OCI-LY1 (cell line): ENCODE measurements around the gene RPL18.

Source experiments
- H2AFZ ChIP-seq: fragments of 200-600 bp; sonication (generic), shearing (Covaris generic); 2 replicates; pipeline ENCODE4 v1.6.0; 2014; ENCODE audit warnings: antibody characterized with exemption, mild to moderate bottlenecking, low read length
- H3F3A ChIP-seq: fragments of 200-600 bp; sonication (generic), shearing (Covaris generic); 2 replicates; pipeline ENCODE4 v1.6.0; 2014; ENCODE audit warnings: mild to moderate bottlenecking, antibody characterized with exemption, low read length, moderate library complexity; ENCODE audit not compliant: insufficient read depth
- H3K27ac ChIP-seq: fragments of 200-600 bp; sonication (generic); 2 replicates; pipeline ENCODE4 v1.5.1; 2014; ENCODE audit warnings: low read length, mixed run types, mild to moderate bottlenecking, low read depth; ENCODE audit not compliant: poor library complexity, severe bottlenecking
- H3K27me3 ChIP-seq: fragments of 200-600 bp; sonication (generic); 2 replicates; pipeline ENCODE4 v1.6.0; 2014; ENCODE audit warnings: antibody characterized with exemption, mild to moderate bottlenecking, low read length, moderate library complexity; ENCODE audit not compliant: insufficient read depth
- H3K36me3 ChIP-seq: fragments of 200-600 bp; sonication (generic); 2 replicates; pipeline ENCODE4 v1.6.1; 2014; ENCODE audit warnings: mild to moderate bottlenecking, antibody characterized with exemption, low read length, moderate library complexity, mixed read lengths; ENCODE audit not compliant: insufficient read depth
- H3K4me1 ChIP-seq: fragments of 200-600 bp; sonication (generic); 2 replicates; pipeline ENCODE4 v1.5.1; 2014; ENCODE audit warnings: mild to moderate bottlenecking, low read length, moderate library complexity; ENCODE audit not compliant: insufficient read depth, severe bottlenecking
- H3K4me2 ChIP-seq: fragments of 200-600 bp; sonication (generic), shearing (Covaris generic); 2 replicates; pipeline ENCODE4 v1.6.1; 2014; ENCODE audit warnings: low read length
- H3K4me3 ChIP-seq: fragments of 200-600 bp; sonication (generic); 2 replicates; pipeline ENCODE4 v1.5.1; 2014; ENCODE audit warnings: low read length, low read depth, mild to moderate bottlenecking, mixed read lengths; ENCODE audit not compliant: poor library complexity, severe bottlenecking
- H3K79me2 ChIP-seq: fragments of 200-600 bp; shearing (Covaris generic); 2 replicates; pipeline ENCODE4 v1.6.1; 2016; ENCODE audit warnings: mixed run types, low read length, mixed read lengths; ENCODE audit not compliant: insufficient read depth
- H3K9ac ChIP-seq: fragments of 200-600 bp; sonication (generic), shearing (Covaris generic); 2 replicates; pipeline ENCODE4 v1.6.1; 2014; ENCODE audit warnings: mild to moderate bottlenecking, low read length, mixed read lengths
- H3K9me2 ChIP-seq: fragments of 200-600 bp; sonication (generic), shearing (Covaris generic); 2 replicates; pipeline ENCODE4 v1.6.1; 2014; ENCODE audit warnings: low read depth, mild to moderate bottlenecking, low read length, mixed read lengths
- H3K9me3 ChIP-seq: fragments of 200-600 bp; shearing (Covaris generic); 2 replicates; pipeline ENCODE4 v1.6.1; 2014; ENCODE audit warnings: low read length, mixed read lengths
- H4K20me1 ChIP-seq: fragments of 200-600 bp; sonication (generic), shearing (Covaris generic); 2 replicates; pipeline ENCODE4 v1.6.0; 2016; ENCODE audit warnings: mild to moderate bottlenecking, low read length; ENCODE audit not compliant: insufficient read depth
- CTCF ChIP-seq: fragments of 200-600 bp; sonication (generic), shearing (Covaris generic); IDR thresholded peaks from 2 replicates; pipeline ENCODE4 v1.5.1; 2017; ENCODE audit warnings: mild to moderate bottlenecking, antibody characterized with exemption, low read length, moderate library complexity, mixed read lengths
- EZH2 ChIP-seq: fragments of 200-600 bp; sonication (generic), shearing (Covaris generic); IDR thresholded peaks from 2 replicates; pipeline ENCODE4 v1.8.0; 2017; ENCODE audit warnings: borderline replicate concordance, mixed run types, mild to moderate bottlenecking, antibody characterized with exemption, low read length, moderate library complexity, mixed read lengths

RPL18 gene

GRCh38 chr19:48616041-48616436 is 2.9 kb downstream of the RPL18 start:
- no peaks in the 10 kb centered on the region for H3F3A ChIP-seq
- no peaks in the 10 kb centered on the region for H3K9me3 ChIP-seq
- H3K4me1 ChIP-seq, result peaks cover 46% of the 10 kb centered on the region
- H3K36me3 ChIP-seq, result peaks cover 50% of the 10 kb centered on the region
- H3K9ac ChIP-seq, result no peak overlapping the region; the same call in 1 of the 2 replicates
- H3K79me2 ChIP-seq, result peaks cover 20% of the 10 kb centered on the region
- H3K9me2 ChIP-seq, result no peaks in the 10 kb centered on the region
- no peak for TF ChIP-seq CTCF
- TF ChIP-seq EZH2, result no peak
- peak overlapping the region; percentile 92; the same call in 1 of the 2 replicates for H3K4me2 ChIP-seq
- H3K27me3 ChIP-seq, result no peaks in the 10 kb centered on the region
- H3K4me3 ChIP-seq, result peak overlapping the region; percentile 95
- no peaks in the 10 kb centered on the region for H4K20me1 ChIP-seq
- no peak overlapping the region for H3K27ac ChIP-seq
- H2AFZ ChIP-seq, result no peak overlapping the region

GRCh38 chr19:48615231-48616040 is 3.5 kb downstream of the RPL18 start:
- Histone ChIP-seq H4K20me1 (no peaks in the 10 kb centered on the region), H3K9me2 (no peaks in the 10 kb centered on the region), H2AFZ (no peak overlapping the region), H3K9ac (no peak overlapping the region; the same call in 1 of the 2 replicates), H3K36me3 (peaks cover 50% of the 10 kb centered on the region), H3K4me2 (no peak overlapping the region; the same call in 1 of the 2 replicates), H3K79me2 (peaks cover 20% of the 10 kb centered on the region), H3F3A (no peaks in the 10 kb centered on the region), H3K9me3 (no peaks in the 10 kb centered on the region), H3K4me1 (peaks cover 45% of the 10 kb centered on the region), H3K27ac (peak overlapping the region; percentile 22), H3K4me3 (no peak overlapping the region), H3K27me3 (no peaks in the 10 kb centered on the region)
- no peak for TF ChIP-seq CTCF
- no peak for TF ChIP-seq EZH2

GRCh38 chr19:48614436-48615230 is 4.3 kb downstream of the RPL18 start, which contains the start of gene FAM83E:
Gene FAM83E (minus strand): TSS chr19:48615076. CDS start chr19:48613372, 1,704 bp downstream.
- Histone ChIP-seq H3K36me3 (peaks cover 50% of the 10 kb centered on the region), H3F3A (no peaks in the 10 kb centered on the region)

More at GRCh38 chr19:48614436-48615230, 4.3 kb downstream of the RPL18 start, which contains the start of gene FAM83E:
- Histone ChIP-seq H3K27me3 (no peaks in the 10 kb centered on the region), H3K4me2 (no peak within 1 kb of the TSS; the same call in 1 of the 2 replicates), H3K9me3 (no peaks in the 10 kb centered on the region), H3K9ac (no peak within 1 kb of the TSS; the same call in 1 of the 2 replicates), H2AFZ (no peak within 1 kb of the TSS), H3K4me1 (peaks cover 37% of the 10 kb centered on the region), H4K20me1 (no peaks in the 10 kb centered on the region), H3K79me2 (peaks cover 20% of the 10 kb centered on the region), H3K9me2 (no peaks in the 10 kb centered on the region), H3K27ac (peak within 1 kb of the TSS; percentile 22), H3K4me3 (no peak within 1 kb of the TSS)
- no peak for TF ChIP-seq CTCF
- no peak for TF ChIP-seq EZH2
